WTC11 (cell line): Measurements from ENCODE around the gene CLEC4E.

ENCODE experiments used
- FOXJ3 ChIP-seq: sonication (generic); formaldehyde crosslinking; IDR thresholded peaks from 2 replicates; pipeline ENCODE4 v1.9.0; 2021; ENCODE audit warnings: missing genetic modification reagents, mild to moderate bottlenecking, borderline replicate concordance
- JUN ChIP-seq: sonication (generic); formaldehyde crosslinking; IDR thresholded peaks from 2 replicates; pipeline ENCODE4 v1.8.0; 2023; ENCODE audit warnings: mild to moderate bottlenecking, missing genetic modification reagents
- MAX ChIP-seq: sonication (generic); formaldehyde crosslinking; IDR thresholded peaks from 2 replicates; pipeline ENCODE4 v1.8.0; 2022; ENCODE audit warnings: mild to moderate bottlenecking, missing genetic modification reagents
- NR2C2 ChIP-seq: sonication (generic); formaldehyde crosslinking; IDR thresholded peaks from 2 replicates; pipeline ENCODE4 v1.8.0; 2022; ENCODE audit warnings: mild to moderate bottlenecking, missing genetic modification reagents
- TF ChIP-seq, protein P1 (sequence below): fragments of 200-600 bp; IDR thresholded peaks from 2 replicates; pipeline ENCODE4 v1.8.0; 2022; ENCODE audit warnings: antibody characterized with exemption
- TF ChIP-seq, protein P2 (sequence below): sonication (generic); formaldehyde crosslinking; IDR thresholded peaks from 2 replicates; pipeline ENCODE4 v1.8.0; 2022; ENCODE audit warnings: missing genetic modification reagents
- TF ChIP-seq, protein P3 (sequence below): sonication (generic); formaldehyde crosslinking; conservative IDR thresholded peaks from 2 replicates; pipeline ENCODE4 v1.8.1; 2022; ENCODE audit warnings: mild to moderate bottlenecking, missing genetic modification reagents

- TF ChIP-seq JUN (no peak), MAX (CRISPR knock-in tag) (no peak), FOXJ3 (CRISPR knock-in tag) (no peak), NR2C2 (no peak)
- TF ChIP-seq, protein P1, sequence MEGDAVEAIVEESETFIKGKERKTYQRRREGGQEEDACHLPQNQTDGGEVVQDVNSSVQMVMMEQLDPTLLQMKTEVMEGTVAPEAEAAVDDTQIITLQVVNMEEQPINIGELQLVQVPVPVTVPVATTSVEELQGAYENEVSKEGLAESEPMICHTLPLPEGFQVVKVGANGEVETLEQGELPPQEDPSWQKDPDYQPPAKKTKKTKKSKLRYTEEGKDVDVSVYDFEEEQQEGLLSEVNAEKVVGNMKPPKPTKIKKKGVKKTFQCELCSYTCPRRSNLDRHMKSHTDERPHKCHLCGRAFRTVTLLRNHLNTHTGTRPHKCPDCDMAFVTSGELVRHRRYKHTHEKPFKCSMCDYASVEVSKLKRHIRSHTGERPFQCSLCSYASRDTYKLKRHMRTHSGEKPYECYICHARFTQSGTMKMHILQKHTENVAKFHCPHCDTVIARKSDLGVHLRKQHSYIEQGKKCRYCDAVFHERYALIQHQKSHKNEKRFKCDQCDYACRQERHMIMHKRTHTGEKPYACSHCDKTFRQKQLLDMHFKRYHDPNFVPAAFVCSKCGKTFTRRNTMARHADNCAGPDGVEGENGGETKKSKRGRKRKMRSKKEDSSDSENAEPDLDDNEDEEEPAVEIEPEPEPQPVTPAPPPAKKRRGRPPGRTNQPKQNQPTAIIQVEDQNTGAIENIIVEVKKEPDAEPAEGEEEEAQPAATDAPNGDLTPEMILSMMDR, result no peak
- TF ChIP-seq, protein P2, sequence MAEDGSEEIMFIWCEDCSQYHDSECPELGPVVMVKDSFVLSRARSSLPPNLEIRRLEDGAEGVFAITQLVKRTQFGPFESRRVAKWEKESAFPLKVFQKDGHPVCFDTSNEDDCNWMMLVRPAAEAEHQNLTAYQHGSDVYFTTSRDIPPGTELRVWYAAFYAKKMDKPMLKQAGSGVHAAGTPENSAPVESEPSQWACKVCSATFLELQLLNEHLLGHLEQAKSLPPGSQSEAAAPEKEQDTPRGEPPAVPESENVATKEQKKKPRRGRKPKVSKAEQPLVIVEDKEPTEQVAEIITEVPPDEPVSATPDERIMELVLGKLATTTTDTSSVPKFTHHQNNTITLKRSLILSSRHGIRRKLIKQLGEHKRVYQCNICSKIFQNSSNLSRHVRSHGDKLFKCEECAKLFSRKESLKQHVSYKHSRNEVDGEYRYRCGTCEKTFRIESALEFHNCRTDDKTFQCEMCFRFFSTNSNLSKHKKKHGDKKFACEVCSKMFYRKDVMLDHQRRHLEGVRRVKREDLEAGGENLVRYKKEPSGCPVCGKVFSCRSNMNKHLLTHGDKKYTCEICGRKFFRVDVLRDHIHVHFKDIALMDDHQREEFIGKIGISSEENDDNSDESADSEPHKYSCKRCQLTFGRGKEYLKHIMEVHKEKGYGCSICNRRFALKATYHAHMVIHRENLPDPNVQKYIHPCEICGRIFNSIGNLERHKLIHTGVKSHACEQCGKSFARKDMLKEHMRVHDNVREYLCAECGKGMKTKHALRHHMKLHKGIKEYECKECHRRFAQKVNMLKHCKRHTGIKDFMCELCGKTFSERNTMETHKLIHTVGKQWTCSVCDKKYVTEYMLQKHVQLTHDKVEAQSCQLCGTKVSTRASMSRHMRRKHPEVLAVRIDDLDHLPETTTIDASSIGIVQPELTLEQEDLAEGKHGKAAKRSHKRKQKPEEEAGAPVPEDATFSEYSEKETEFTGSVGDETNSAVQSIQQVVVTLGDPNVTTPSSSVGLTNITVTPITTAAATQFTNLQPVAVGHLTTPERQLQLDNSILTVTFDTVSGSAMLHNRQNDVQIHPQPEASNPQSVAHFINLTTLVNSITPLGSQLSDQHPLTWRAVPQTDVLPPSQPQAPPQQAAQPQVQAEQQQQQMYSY (CRISPR knock-in tag), result no peak
- TF ChIP-seq, protein P3, sequence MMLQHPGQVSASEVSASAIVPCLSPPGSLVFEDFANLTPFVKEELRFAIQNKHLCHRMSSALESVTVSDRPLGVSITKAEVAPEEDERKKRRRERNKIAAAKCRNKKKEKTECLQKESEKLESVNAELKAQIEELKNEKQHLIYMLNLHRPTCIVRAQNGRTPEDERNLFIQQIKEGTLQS (CRISPR knock-in tag), result no peak
Observed at GRCh38 chr12:8559676-8560075, 19.0 kb upstream of the CLEC4E start.
